Measurements from ENCODE around the gene CBLB. TPM values are rescaled to one million over a fixed set of nuclear protein-coding genes. Genes with fewer than 3 reads are reported as not detected.

The CBLB gene
- total RNA-seq, 4 donors from 2014 or later: 154 to 177 (median 169) TPM

- no peaks in the 10 kb centered on the region for H3K36me3 ChIP-seq
- H3K4me3 ChIP-seq: no peak overlapping the region
Measured at GRCh38 chr3:105904678-105905284, 36.0 kb upstream of the CBLB start.

GRCh38 chr3:105904251-105904650 is 35.4 kb upstream of the CBLB start:
- H3K9me3 ChIP-seq: no peaks in the 10 kb centered on the region
- TF ChIP-seq EP300 (IDR thresholded peaks at IDR 0.05): no peak
- TF ChIP-seq POLR2A (IDR thresholded peaks at IDR 0.05): no peak
- no peak for TF ChIP-seq CTCF (IDR thresholded peaks at IDR 0.05)

More at GRCh38 chr3:105904678-105905284, 36.0 kb upstream of the CBLB start:
- DNase-seq (ENCODE audit: low spot score in 2 of 2): no peak
- Histone ChIP-seq H3K9me3 (no peaks in the 10 kb centered on the region), H3K27ac (peak overlapping the region in 1 of 4 donors; percentile 89), H3K27me3 (no peaks in the 10 kb centered on the region), H3K4me1 (peaks cover 0 to 34% (median 3%) of the 10 kb centered on the region in 4 donors)
- 60 to 62% methylated on average over 5 of the region's 5 CpGs for WGBS, 2 donors
- TF ChIP-seq POLR2A (IDR thresholded peaks at IDR 0.05) (no peak), EP300 (IDR thresholded peaks at IDR 0.05) (no peak), CTCF (IDR thresholded peaks at IDR 0.05) (no peak)

GRCh38 chr3:105899516-105899915 is 30.7 kb upstream of the CBLB start:
- no peak overlapping the region for H3K4me3 ChIP-seq
- H3K27me3 ChIP-seq: no peaks in the 10 kb centered on the region
- H3K9me3 ChIP-seq: no peaks in the 10 kb centered on the region
- no peaks in the 10 kb centered on the region for H3K36me3 ChIP-seq
- 81 to 84% methylated on average over 2 of the region's 2 CpGs for WGBS, 2 donors
- DNase-seq (ENCODE audit: low spot score in 2 of 2): no peak
- H3K4me1 ChIP-seq: no peaks in the 10 kb centered on the region
- H3K27ac ChIP-seq: no peak overlapping the region
- TF ChIP-seq POLR2A (IDR thresholded peaks at IDR 0.05): no peak
- no peak for TF ChIP-seq EP300 (IDR thresholded peaks at IDR 0.05)
- no peak for TF ChIP-seq CTCF (IDR thresholded peaks at IDR 0.05)

More at GRCh38 chr3:105904251-105904650, 35.4 kb upstream of the CBLB start:
- Histone ChIP-seq H3K4me1 (peaks cover 0 to 34% (median 3%) of the 10 kb centered on the region in 4 donors), H3K4me3 (no peak overlapping the region), H3K36me3 (no peaks in the 10 kb centered on the region), H3K27ac (no peak overlapping the region), H3K27me3 (no peaks in the 10 kb centered on the region)
- WGBS, 2 donors: 94 to 98% methylated on average over 1 of the region's 1 CpG
- no peak for DNase-seq (ENCODE audit: low spot score in 2 of 2)

- Histone ChIP-seq H3K9me3 (no peaks in the 10 kb centered on the region), H3K4me1 (no peaks in the 10 kb centered on the region), H3K27ac (no peak overlapping the region), H3K4me3 (no peak overlapping the region), H3K36me3 (no peaks in the 10 kb centered on the region), H3K27me3 (no peaks in the 10 kb centered on the region)
- no peak for TF ChIP-seq EP300 (IDR thresholded peaks at IDR 0.05)
- no peak for TF ChIP-seq CTCF (IDR thresholded peaks at IDR 0.05)
- TF ChIP-seq POLR2A (IDR thresholded peaks at IDR 0.05): no peak
- 84 to 100% methylated on average over 1 of the region's 1 CpG for WGBS, 2 donors
- no peak for DNase-seq (ENCODE audit: low spot score in 2 of 2)
Measured at GRCh38 chr3:105891101-105891500, 22.3 kb upstream of the CBLB start.

- Histone ChIP-seq H3K27me3 (no peaks in the 10 kb centered on the region), H3K27ac (no peak overlapping the region), H3K4me1 (no peaks in the 10 kb centered on the region), H3K4me3 (no peak overlapping the region), H3K36me3 (no peaks in the 10 kb centered on the region), H3K9me3 (no peaks in the 10 kb centered on the region)
- TF ChIP-seq CTCF (IDR thresholded peaks at IDR 0.05) (no peak), POLR2A (IDR thresholded peaks at IDR 0.05) (no peak), EP300 (IDR thresholded peaks at IDR 0.05) (no peak)
- 90 to 97% methylated on average over 4 of the region's 4 CpGs for WGBS, 2 donors
- no peak for DNase-seq (ENCODE audit: low spot score in 2 of 2)
Measured at GRCh38 chr3:105888621-105889579, 20.1 kb upstream of the CBLB start.

Data from tibial nerve (tissue), 4 donors.